AG04449 (cell line): ENCODE data around the gene RALY.

Source experiments
- CTCF ChIA-PET: fragments of 350-600 bp; formaldehyde crosslinking; extraction: SDS; loops from one replicate; lab custom pipeline; 2021; ENCODE audit warnings: antibody characterized with exemption; lab: Yijun Ruan, JAX
- POLR2A ChIA-PET: fragments of 400-600, 350-600 bp; formaldehyde crosslinking; extraction: SDS; loops from one replicate; lab custom pipeline; 2020; ENCODE audit warnings: antibody characterized with exemption, inconsistent platforms; lab: Yijun Ruan, JAX
- DNase-seq: peaks from one replicate; pipeline ENCODE4 v3.0.0-alpha.2; 2010; ENCODE audit warnings: low read depth, low spot score
- H3K4me3 ChIP-seq: 2 replicates; pipeline ENCODE4 v1.5.1; 2011; ENCODE audit warnings: low read depth, mild to moderate bottlenecking, control low read depth, low read length
- CTCF ChIP-seq: IDR thresholded peaks from one replicate; pipeline ENCODE4 v1.5.1; 2011; ENCODE audit warnings: mild to moderate bottlenecking, moderate library complexity, low read length, control low read depth, inconsistent platforms; ENCODE audit not compliant: insufficient read depth; ENCODE audit errors: missing control alignments

The RALY gene

GRCh38 chr20:34096699-34097444 lies 103.2 kb downstream of the RALY start:
- POLR2A ChIA-PET, result interaction anchor here (0.6 to 1.2 kb wide), 3 partner anchors 15 to 20 kb away, joined by 3 to 5 read pairs (median 4); partner anchors contain the start of gene EIF2S2

DNA sequence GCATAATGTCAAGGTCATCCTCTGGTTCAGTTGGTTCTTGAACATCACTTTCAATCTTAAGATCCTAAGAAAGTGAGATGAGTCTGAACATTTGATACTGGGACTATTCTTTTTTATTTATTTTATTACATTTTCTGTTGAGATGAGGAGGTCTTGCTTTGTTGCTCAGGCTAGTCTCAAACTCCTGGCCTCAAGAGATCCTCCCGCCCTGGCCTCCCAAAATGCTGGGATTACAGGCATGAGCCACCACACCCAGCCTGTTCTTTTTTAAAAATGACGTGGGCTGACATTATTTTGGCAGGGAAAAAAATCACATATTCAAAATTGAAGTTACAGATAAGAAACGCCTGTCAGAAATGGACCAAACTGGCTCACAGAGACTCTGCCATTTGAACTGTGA lies 104.9 kb downstream of the RALY start:
- TF ChIP-seq CTCF, result no peak
- H3K4me3 ChIP-seq, result no peak overlapping the region
- POLR2A ChIA-PET, result no interaction called here
- CTCF ChIA-PET, result no interaction called here
- DNase-seq, result no peak

More at GRCh38 chr20:34096699-34097444, 103.2 kb downstream of the RALY start:
- CTCF ChIA-PET, result interaction anchor here (0.7 to 1.0 kb wide), 3 partner anchors 32 to 162 kb away, joined by 3 to 4 read pairs (median 3); no protein-coding TSS in a partner anchor
- DNase-seq, result no peak
- H3K4me3 ChIP-seq, result no peak overlapping the region
- TF ChIP-seq CTCF, result no peak

DNA sequence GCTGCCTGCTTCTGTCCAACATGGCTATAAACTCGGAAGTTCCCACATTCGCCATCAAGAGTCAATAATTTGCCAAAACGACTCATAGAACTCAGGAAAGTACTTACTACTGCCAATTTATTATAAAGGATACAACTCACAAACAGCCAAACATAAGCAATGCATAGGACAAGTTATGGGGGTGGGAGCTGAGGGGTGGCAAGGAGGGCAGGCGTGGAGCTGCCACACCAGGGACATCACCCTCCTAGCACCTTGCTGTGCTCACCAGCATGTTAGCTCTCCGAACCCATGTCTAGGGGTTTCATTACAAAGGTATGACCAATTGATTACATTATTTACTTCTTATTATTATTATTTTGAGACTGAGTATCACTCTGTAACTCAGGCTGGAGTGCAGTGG lies 106.0 kb downstream of the RALY start:
- DNase-seq, result no peak
- no peak for TF ChIP-seq CTCF
- no peak overlapping the region for H3K4me3 ChIP-seq
- POLR2A ChIA-PET, result no interaction called here
- CTCF ChIA-PET, result interaction anchor here (1.4 kb wide), 1 partner anchor 30 kb away, joined by 7 read pairs; no protein-coding TSS in a partner anchor

- ChIA-PET CTCF (interaction anchor here (1.4 kb wide), 1 partner anchor 31 kb away, joined by 7 read pairs; no protein-coding TSS in a partner anchor), POLR2A (interaction anchor here (0.9 kb wide), 1 partner anchor 12 kb away, joined by 3 read pairs; the partner anchor contains the start of gene EIF2S2)
- no peak for TF ChIP-seq CTCF
- no peak for DNase-seq
- no peak overlapping the region for H3K4me3 ChIP-seq
Observed at GRCh38 chr20:34100576-34100975, 106.9 kb downstream of the RALY start.

GRCh38 chr20:34102342-34102741 lies 108.6 kb downstream of the RALY start:
- ChIA-PET CTCF (interaction anchor here (0.7 to 1.7 kb wide), 2 partner anchors 10 to 11 kb away, joined by 3 to 5 read pairs; partner anchors contain the start of gene EIF2S2), POLR2A (no interaction called here)
- TF ChIP-seq CTCF, result no peak
- DNase-seq, result no peak
- no peak overlapping the region for H3K4me3 ChIP-seq

DNA sequence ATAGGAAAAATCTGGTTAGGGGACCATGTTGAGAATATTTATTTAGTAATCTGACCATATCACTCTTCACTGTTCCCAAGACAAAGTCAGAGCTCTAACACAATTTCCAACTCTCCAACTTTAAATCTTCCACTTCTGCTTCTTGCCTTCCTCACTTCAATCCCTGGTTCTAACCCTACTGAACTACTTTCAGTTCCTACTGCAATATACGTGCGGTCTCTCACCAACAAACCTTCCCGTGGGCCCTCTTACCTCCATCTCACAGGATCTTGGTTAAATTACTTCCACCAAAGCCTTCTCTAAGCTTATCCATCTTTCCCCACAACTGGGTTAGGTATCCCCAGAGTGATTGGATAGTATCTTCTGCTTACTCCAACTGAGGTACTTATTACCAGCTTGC lies 110.3 kb downstream of the RALY start:
- DNase-seq, result no peak
- ChIA-PET POLR2A (interaction anchor here (1.0 kb wide), 1 partner anchor 9 kb away, joined by 5 read pairs; the partner anchor contains the start of gene EIF2S2), CTCF (interaction anchor here (0.6 to 2.2 kb wide), 7 partner anchors 8 to 37 kb away, joined by 3 to 5 read pairs (median 3); no protein-coding TSS in a partner anchor)
- no peak for TF ChIP-seq CTCF
- no peak overlapping the region for H3K4me3 ChIP-seq
